Smooth muscle cell (in vitro differentiated cells): ENCODE data around the gene ATP4A. TPM values are rescaled to one million over a fixed set of nuclear protein-coding genes. Genes with fewer than 3 reads are reported as not detected.

Experiments
- DNase-seq: peaks from one replicate; lab custom pipeline; 2025; ENCODE audit not compliant: unreplicated experiment; lab: John Stamatoyannopoulos, UW
- H2AFZ ChIP-seq: fragments of 200-600 bp; sonication (generic); 2 replicates; pipeline ENCODE4 v1.6.0; 2016; ENCODE audit warnings: antibody characterized with exemption, low read depth, mild to moderate bottlenecking
- H3F3A ChIP-seq: fragments of 200-600 bp; sonication (generic); 2 replicates; pipeline ENCODE4 v1.6.0; 2017; ENCODE audit warnings: antibody characterized with exemption, low read depth
- H3K27ac ChIP-seq: fragments of 200-600 bp; sonication (generic); 2 replicates; pipeline ENCODE4 v1.5.1; 2016; ENCODE audit warnings: low read depth, mild to moderate bottlenecking
- H3K27me3 ChIP-seq: fragments of 200-600 bp; sonication (generic); 2 replicates; pipeline ENCODE4 v1.6.1; 2016; ENCODE audit warnings: low read depth, mild to moderate bottlenecking
- H3K36me3 ChIP-seq: fragments of 200-600 bp; sonication (generic); 2 replicates; pipeline ENCODE4 v1.5.1; 2016; ENCODE audit warnings: low read depth
- H3K4me1 ChIP-seq: fragments of 200-600 bp; sonication (generic); 2 replicates; pipeline ENCODE4 v1.5.1; 2016; ENCODE audit warnings: low read depth
- H3K4me2 ChIP-seq: fragments of 200-600 bp; sonication (generic); 2 replicates; pipeline ENCODE4 v1.6.0; 2016; ENCODE audit warnings: mild to moderate bottlenecking
- H3K4me3 ChIP-seq: fragments of 200-600 bp; sonication (generic); 2 replicates; pipeline ENCODE4 v1.5.1; 2016; ENCODE audit warnings: mild to moderate bottlenecking
- H3K79me2 ChIP-seq: fragments of 200-600 bp; sonication (generic); 2 replicates; pipeline ENCODE4 v1.6.0; 2016; ENCODE audit warnings: low read depth, mild to moderate bottlenecking
- H3K9ac ChIP-seq: fragments of 200-600 bp; sonication (generic); 2 replicates; pipeline ENCODE4 v1.6.0; 2016; ENCODE audit warnings: low read depth
- H3K9me3 ChIP-seq: fragments of 200-600 bp; sonication (generic); replicated peaks from 2 replicates; pipeline ENCODE4 v1.5.1; 2016; ENCODE audit warnings: low read depth
- H4K20me1 ChIP-seq: fragments of 200-600 bp; sonication (generic); 2 replicates; pipeline ENCODE4 v1.6.0; 2016; ENCODE audit warnings: low read depth
- WGBS: methylation state at CpG from one replicate; pipeline ENCODE4 v1.1.7; 2016; ENCODE audit warnings: low lambda C conversion rate; 5-methylcytosine and 5-hydroxymethylcytosine counted together
- polyA plus RNA-seq: library from polyadenylated mRNA; unstranded; fragments of >200 nt; fragmentation: Nextera tagmentation; extraction: Ambion mirVana; gene quantifications from 2 replicates; pipeline ENCODE4 v1.2.1, GENCODE V29; 2016
- total RNA-seq: library from RNA; depleted of rRNA; stranded (reverse); fragments of >200 nt; gene quantifications from 2 replicates; pipeline ENCODE4 v1.2.3, GENCODE V29; 2014
- TF ChIP-seq, protein P1 (sequence below): fragments of 200-600 bp; sonication (generic); IDR thresholded peaks from 2 replicates; pipeline ENCODE4 v1.5.1; 2017; ENCODE audit warnings: borderline replicate concordance, mild to moderate bottlenecking, antibody characterized with exemption; ENCODE audit not compliant: insufficient read depth, poor library complexity, severe bottlenecking

The ATP4A gene
- total and polyA plus RNA-seq, 2 experiments from 2014 or later: not detected

DNA sequence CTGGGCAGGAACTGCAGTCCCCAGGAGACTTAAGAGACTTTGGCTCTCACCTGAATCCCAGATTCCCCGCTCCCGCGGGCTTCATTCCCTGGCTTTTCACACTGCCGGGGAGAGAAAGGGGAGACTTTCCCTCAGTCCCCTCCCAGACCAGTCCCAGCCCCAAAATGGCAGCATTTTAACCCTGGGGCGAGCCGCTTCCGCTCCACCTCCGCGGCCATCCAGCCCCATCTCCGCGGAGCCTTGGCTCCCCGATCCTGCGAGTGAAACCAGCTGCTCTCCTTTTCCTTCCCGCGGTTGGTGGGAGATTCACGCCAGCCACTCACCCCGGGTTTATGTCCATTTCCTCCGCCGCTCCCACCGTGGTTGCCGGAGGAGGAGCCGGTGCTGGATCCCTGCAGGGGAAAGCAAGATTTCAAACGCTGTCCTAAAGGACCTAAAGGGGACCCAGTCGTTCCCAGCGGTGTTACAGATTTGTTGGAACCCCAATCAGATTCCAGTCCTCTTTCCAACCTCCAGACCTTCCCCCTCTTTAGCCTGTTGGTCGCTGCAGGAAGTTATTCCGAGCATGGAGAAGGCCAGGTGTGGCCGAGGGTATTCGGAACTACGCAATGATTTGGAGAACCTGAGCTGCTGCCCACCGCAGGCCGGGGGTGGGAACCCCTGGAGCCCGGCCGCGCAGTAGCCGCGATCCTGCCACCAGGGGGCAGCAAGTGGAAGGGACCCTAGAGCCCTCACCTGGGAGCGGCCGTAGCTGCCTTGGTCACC lies 53.4 kb downstream of the ATP4A start:
- Histone ChIP-seq H3K27me3 (peaks cover 8% of the 10 kb centered on the region), H4K20me1 (no peaks in the 10 kb centered on the region), H3F3A (no peaks in the 10 kb centered on the region), H3K4me1 (peaks cover 7% of the 10 kb centered on the region), H3K9ac (no peak overlapping the region), H2AFZ (peak overlapping the region; percentile 94), H3K79me2 (no peaks in the 10 kb centered on the region), H3K27ac (no peak overlapping the region), H3K4me2 (peak overlapping the region; percentile 85), H3K4me3 (peak overlapping the region; percentile 60), H3K9me3 (no peaks in the 10 kb centered on the region), H3K36me3 (no peaks in the 10 kb centered on the region)
- peak; percentile 17 for DNase-seq
- TF ChIP-seq, protein P1, sequence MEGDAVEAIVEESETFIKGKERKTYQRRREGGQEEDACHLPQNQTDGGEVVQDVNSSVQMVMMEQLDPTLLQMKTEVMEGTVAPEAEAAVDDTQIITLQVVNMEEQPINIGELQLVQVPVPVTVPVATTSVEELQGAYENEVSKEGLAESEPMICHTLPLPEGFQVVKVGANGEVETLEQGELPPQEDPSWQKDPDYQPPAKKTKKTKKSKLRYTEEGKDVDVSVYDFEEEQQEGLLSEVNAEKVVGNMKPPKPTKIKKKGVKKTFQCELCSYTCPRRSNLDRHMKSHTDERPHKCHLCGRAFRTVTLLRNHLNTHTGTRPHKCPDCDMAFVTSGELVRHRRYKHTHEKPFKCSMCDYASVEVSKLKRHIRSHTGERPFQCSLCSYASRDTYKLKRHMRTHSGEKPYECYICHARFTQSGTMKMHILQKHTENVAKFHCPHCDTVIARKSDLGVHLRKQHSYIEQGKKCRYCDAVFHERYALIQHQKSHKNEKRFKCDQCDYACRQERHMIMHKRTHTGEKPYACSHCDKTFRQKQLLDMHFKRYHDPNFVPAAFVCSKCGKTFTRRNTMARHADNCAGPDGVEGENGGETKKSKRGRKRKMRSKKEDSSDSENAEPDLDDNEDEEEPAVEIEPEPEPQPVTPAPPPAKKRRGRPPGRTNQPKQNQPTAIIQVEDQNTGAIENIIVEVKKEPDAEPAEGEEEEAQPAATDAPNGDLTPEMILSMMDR: peak; percentile 97
- WGBS: 2% methylated on average over 38 of the region's 39 CpGs

DNA sequence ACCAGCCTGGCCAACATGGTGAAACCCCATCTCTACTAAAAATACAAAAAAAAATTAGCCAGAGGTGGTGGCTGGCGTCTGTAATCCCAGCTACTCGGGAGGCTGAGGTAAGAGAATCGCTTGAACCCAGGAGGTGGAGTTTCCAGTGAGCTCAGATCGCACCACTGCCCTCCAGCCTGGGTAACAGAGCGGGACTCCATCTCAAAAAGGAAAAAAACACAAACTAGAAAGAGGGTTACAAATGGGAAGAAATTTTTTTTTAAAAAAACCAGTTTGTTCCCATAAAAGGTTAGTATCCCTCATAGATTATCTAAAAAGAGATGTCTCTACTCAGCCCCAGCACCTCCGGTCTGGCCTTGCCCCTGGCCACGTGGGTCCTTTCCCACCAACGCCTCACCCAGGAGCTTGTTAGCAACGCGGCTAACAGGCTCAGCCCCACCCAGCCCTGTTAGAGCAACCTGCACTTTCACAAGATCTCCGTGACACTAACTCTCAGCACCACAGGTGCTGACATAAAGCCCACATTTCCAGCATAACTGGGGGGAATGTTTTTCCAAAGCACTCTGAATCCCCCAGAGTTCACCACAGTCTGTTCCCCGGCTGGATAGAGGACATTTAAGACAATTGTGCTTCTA lies 54.3 kb downstream of the ATP4A start:
- WGBS: 15% methylated on average over 12 of the region's 12 CpGs
- Histone ChIP-seq H4K20me1 (no peaks in the 10 kb centered on the region), H3K27ac (no peak overlapping the region), H3K9ac (no peak overlapping the region), H3K4me2 (peak overlapping the region; percentile 85), H3K27me3 (peaks cover 8% of the 10 kb centered on the region), H3K4me1 (peaks cover 7% of the 10 kb centered on the region), H3K4me3 (peak overlapping the region; percentile 60), H3K36me3 (no peaks in the 10 kb centered on the region), H3K9me3 (no peaks in the 10 kb centered on the region), H3F3A (no peaks in the 10 kb centered on the region), H3K79me2 (no peaks in the 10 kb centered on the region), H2AFZ (peak overlapping the region; percentile 94)
- TF ChIP-seq, protein P1: no peak
- DNase-seq: no peak

DNA sequence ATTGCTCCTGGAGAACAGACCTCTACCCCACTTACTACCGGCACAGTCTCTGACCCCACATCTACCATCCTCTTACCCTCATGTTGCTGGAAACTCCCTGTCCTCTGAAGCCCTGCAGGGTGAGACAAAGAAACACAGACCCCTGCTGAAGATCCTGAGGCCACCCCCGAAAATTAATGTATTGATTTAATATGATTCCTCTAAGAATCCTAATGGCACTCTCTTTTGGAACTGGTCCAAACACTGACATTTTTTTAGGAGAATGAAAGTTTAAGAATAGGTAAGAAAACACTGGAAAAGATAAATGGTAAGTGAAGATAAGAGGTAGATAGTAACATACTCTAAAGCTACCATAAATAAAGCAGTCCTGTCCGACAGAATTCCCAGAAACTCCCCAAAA lies 55.3 kb downstream of the ATP4A start:
- no peak overlapping the region for H2AFZ ChIP-seq
- no peaks in the 10 kb centered on the region for H3K9me3 ChIP-seq
- H3K4me1 ChIP-seq: peaks cover 7% of the 10 kb centered on the region
- H3K79me2 ChIP-seq: no peaks in the 10 kb centered on the region
- no peaks in the 10 kb centered on the region for H4K20me1 ChIP-seq
- no peaks in the 10 kb centered on the region for H3F3A ChIP-seq
- WGBS: 98% methylated on average over 3 of the region's 3 CpGs
- H3K36me3 ChIP-seq: no peaks in the 10 kb centered on the region
- no peak overlapping the region for H3K4me2 ChIP-seq
- DNase-seq: no peak
- TF ChIP-seq, protein P1: no peak
- peaks cover 8% of the 10 kb centered on the region for H3K27me3 ChIP-seq
- no peak overlapping the region for H3K27ac ChIP-seq
- no peak overlapping the region for H3K9ac ChIP-seq
- no peak overlapping the region for H3K4me3 ChIP-seq

DNA sequence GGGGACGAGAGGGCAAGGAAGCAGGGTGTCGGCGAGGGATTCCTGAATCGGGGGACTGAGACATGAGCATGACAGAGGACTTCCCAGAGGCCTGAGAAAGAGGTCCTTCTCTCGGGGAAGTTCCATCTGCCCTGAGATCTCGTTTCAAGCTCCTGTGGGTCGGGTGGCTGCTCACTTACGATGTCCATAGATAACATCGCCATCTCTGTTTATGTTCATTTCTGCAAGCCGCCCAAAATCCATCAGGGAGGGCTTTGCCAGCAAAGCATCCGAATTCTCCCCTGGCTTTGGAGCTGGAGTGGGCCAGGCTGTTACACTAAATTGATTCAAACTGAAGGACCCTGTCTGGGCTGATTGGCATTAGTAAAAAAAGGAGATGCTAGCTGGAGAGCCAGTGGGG lies 55.9 kb downstream of the ATP4A start:
- no peak for DNase-seq
- TF ChIP-seq, protein P1: no peak

More for the DNA sequence above, 55.9 kb downstream of the ATP4A start:
- 93% methylated on average over 11 of the region's 11 CpGs for WGBS
- H3K27ac ChIP-seq: no peak overlapping the region
- no peaks in the 10 kb centered on the region for H4K20me1 ChIP-seq
- no peaks in the 10 kb centered on the region for H3F3A ChIP-seq
- H3K9ac ChIP-seq: no peak overlapping the region
- no peak overlapping the region for H2AFZ ChIP-seq
- H3K4me2 ChIP-seq: no peak overlapping the region
- no peak overlapping the region for H3K4me3 ChIP-seq
- no peaks in the 10 kb centered on the region for H3K36me3 ChIP-seq
- H3K27me3 ChIP-seq: peaks cover 8% of the 10 kb centered on the region
- H3K4me1 ChIP-seq: peaks cover 7% of the 10 kb centered on the region
- H3K9me3 ChIP-seq: no peaks in the 10 kb centered on the region
- H3K79me2 ChIP-seq: no peaks in the 10 kb centered on the region
